DND-41 (cell line): ENCODE measurements around the gene STPG3.

Source experiments
- ATAC-seq: fragments of 200-7000 bp; cut with Tn5 transposase; 3 replicates; pipeline ENCODE4 v1.9.1; 2021; ENCODE audit warnings: low read depth; ENCODE audit not compliant: insufficient read depth
- DNase-seq: peaks from one replicate; pipeline ENCODE4 v3.0.0-alpha.2; 2020
- H2AFZ ChIP-seq: 2 replicates; pipeline ENCODE4 v1.6.0; 2012; ENCODE audit warnings: low read depth, low read length
- H3K27ac ChIP-seq: 2 replicates; pipeline ENCODE4 v1.5.1; 2012; ENCODE audit warnings: low read length, inconsistent platforms
- H3K27me3 ChIP-seq: fragments of 200-600 bp; sonication (generic); 2 replicates; pipeline ENCODE4 v1.6.0; 2012; ENCODE audit warnings: low read length, mild to moderate bottlenecking, inconsistent platforms; ENCODE audit not compliant: insufficient read depth, poor library complexity
- H3K36me3 ChIP-seq: 2 replicates; pipeline ENCODE4 v1.5.1; 2012; ENCODE audit warnings: low read length, inconsistent platforms; ENCODE audit not compliant: insufficient read depth
- H3K4me1 ChIP-seq: 2 replicates; pipeline ENCODE4 v1.5.1; 2012; ENCODE audit warnings: mild to moderate bottlenecking, low read length; ENCODE audit not compliant: insufficient read depth
- H3K4me2 ChIP-seq: 2 replicates; pipeline ENCODE4 v1.6.0; 2012; ENCODE audit warnings: mild to moderate bottlenecking, moderate library complexity, low read length, inconsistent platforms; ENCODE audit not compliant: insufficient read depth
- H3K4me3 ChIP-seq, 2 experiments: fragments of 200-600 bp in 1 of 2; shearing (Covaris generic) in 1 of 2; 2 replicates each; pipeline ENCODE4 v1.5.1; 2012 to 2016; ENCODE audit warnings: inconsistent platforms in 2 of 2, low read length in 2 of 2, mild to moderate bottlenecking in 2 of 2, low read depth in 1 of 2, moderate library complexity in 1 of 2
- H3K79me2 ChIP-seq: 2 replicates; pipeline ENCODE4 v1.6.0; 2012; ENCODE audit warnings: low read length, inconsistent platforms; ENCODE audit not compliant: insufficient read depth
- H3K9ac ChIP-seq: 2 replicates; pipeline ENCODE4 v1.6.0; 2012; ENCODE audit warnings: low read depth, mild to moderate bottlenecking, inconsistent platforms, low read length, moderate library complexity
- H3K9me3 ChIP-seq: 2 replicates; pipeline ENCODE4 v1.5.1; 2012; ENCODE audit warnings: low read length, moderate library complexity, mild to moderate bottlenecking, inconsistent platforms; ENCODE audit not compliant: insufficient read depth, severe bottlenecking
- H4K20me1 ChIP-seq: 2 replicates; pipeline ENCODE4 v1.6.0; 2012; ENCODE audit warnings: low read length; ENCODE audit not compliant: insufficient read depth
- EZH2 ChIP-seq: IDR thresholded peaks from 3 replicates; pipeline ENCODE4 v1.6.1; 2012; ENCODE audit warnings: borderline replicate concordance, low read depth, mild to moderate bottlenecking, moderate library complexity, low read length, inconsistent platforms; ENCODE audit not compliant: severe bottlenecking
- TF ChIP-seq, protein P1 (sequence below): IDR thresholded peaks from 2 replicates; pipeline ENCODE4 v1.5.1; 2012; ENCODE audit warnings: borderline replicate concordance, low read length, moderate library complexity, mild to moderate bottlenecking; ENCODE audit not compliant: poor library complexity, severe bottlenecking; ENCODE audit errors: extremely low read depth

Gene STPG3

DNA sequence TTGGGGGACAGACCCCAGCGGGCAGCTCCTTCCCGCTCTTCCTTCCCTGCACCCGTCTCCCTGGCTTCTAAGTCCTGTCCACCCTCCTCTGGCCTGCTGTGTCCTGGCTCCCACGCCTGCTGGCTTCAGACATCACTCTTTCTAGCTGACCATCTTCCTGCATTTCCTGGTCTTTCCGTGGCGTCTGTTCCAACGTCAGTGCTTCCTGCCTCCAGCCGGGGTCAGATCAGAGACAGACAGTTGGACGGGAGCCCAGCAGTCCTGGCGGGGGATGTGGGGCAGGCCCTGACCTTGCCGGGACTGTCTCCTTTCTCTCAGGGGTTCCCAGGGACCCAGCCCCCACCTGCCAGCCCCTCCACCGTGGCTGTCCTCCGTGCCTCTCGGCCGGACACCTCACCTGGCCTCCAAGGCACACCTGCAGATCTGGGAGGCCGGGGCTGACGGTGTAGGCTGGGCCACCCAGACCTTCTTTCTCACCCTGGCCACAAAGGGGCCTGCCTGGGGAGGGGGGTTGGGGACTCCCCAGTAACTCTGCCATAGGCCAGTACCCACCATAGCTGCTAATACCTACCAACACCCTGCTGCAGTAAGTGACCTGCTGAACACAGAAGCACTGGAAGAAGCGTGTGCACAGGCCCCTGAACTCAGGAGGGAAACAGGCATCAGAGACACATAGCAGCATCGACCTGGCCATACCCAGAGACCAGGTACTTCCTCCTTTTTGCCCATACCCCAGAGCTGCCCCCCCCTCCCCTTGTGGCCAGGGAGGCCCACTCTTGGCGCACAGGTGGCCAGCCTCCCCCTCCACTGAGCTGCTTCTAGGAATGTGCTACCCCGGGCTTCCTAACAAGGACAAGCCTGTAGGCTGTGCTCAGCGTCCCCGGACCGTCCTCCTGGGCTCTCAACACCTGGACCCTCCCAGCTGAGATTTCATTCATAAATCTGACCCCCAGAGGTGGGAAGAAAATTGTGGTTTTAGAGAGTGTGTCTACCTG, 45.9 kb downstream of the STPG3 start:
- ATAC-seq = no peak
- no peak overlapping the region for H3K4me2 ChIP-seq
- H3K27ac ChIP-seq = no peak overlapping the region
- H3K36me3 ChIP-seq = no peaks in the 10 kb centered on the region
- no peaks in the 10 kb centered on the region for H4K20me1 ChIP-seq
- H3K9me3 ChIP-seq = no peaks in the 10 kb centered on the region
- TF ChIP-seq, protein P1, sequence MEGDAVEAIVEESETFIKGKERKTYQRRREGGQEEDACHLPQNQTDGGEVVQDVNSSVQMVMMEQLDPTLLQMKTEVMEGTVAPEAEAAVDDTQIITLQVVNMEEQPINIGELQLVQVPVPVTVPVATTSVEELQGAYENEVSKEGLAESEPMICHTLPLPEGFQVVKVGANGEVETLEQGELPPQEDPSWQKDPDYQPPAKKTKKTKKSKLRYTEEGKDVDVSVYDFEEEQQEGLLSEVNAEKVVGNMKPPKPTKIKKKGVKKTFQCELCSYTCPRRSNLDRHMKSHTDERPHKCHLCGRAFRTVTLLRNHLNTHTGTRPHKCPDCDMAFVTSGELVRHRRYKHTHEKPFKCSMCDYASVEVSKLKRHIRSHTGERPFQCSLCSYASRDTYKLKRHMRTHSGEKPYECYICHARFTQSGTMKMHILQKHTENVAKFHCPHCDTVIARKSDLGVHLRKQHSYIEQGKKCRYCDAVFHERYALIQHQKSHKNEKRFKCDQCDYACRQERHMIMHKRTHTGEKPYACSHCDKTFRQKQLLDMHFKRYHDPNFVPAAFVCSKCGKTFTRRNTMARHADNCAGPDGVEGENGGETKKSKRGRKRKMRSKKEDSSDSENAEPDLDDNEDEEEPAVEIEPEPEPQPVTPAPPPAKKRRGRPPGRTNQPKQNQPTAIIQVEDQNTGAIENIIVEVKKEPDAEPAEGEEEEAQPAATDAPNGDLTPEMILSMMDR = no peak
- no peak for TF ChIP-seq EZH2
- H3K79me2 ChIP-seq = no peaks in the 10 kb centered on the region
- no peak overlapping the region for H3K4me3 ChIP-seq
- no peak overlapping the region for H3K9ac ChIP-seq
- DNase-seq = no peak
- H2AFZ ChIP-seq = no peak overlapping the region
- no peaks in the 10 kb centered on the region for H3K4me1 ChIP-seq
- H3K27me3 ChIP-seq = no peaks in the 10 kb centered on the region

DNA sequence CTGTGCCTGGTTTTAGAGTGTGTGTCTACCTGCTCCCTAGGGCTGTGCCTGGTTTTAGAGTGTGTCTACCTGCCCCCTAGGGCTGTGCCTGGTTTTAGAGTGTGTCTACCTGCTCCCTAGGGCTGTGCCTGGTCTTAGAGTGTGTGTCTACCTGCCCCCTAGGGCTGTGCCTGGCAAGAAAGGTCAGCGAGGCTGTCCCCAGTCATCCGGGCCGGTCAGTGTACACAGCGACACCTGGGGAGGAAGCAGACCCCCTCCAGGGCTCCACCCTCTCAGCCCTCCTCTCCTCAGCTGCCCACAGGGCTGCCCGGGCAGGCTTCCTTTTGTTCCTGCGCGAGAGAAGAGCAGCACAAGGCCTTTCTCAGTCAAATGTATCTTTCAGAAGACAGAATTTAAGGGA, 46.9 kb downstream of the STPG3 start:
- Histone ChIP-seq H2AFZ (no peak overlapping the region), H3K9me3 (no peaks in the 10 kb centered on the region), H3K4me1 (no peaks in the 10 kb centered on the region), H3K36me3 (no peaks in the 10 kb centered on the region), H3K4me3 (no peak overlapping the region), H3K27me3 (no peaks in the 10 kb centered on the region), H4K20me1 (no peaks in the 10 kb centered on the region), H3K27ac (no peak overlapping the region), H3K4me2 (no peak overlapping the region), H3K79me2 (no peaks in the 10 kb centered on the region), H3K9ac (no peak overlapping the region)
- TF ChIP-seq EZH2 = no peak
- DNase-seq = no peak
- ATAC-seq = no peak

DNA sequence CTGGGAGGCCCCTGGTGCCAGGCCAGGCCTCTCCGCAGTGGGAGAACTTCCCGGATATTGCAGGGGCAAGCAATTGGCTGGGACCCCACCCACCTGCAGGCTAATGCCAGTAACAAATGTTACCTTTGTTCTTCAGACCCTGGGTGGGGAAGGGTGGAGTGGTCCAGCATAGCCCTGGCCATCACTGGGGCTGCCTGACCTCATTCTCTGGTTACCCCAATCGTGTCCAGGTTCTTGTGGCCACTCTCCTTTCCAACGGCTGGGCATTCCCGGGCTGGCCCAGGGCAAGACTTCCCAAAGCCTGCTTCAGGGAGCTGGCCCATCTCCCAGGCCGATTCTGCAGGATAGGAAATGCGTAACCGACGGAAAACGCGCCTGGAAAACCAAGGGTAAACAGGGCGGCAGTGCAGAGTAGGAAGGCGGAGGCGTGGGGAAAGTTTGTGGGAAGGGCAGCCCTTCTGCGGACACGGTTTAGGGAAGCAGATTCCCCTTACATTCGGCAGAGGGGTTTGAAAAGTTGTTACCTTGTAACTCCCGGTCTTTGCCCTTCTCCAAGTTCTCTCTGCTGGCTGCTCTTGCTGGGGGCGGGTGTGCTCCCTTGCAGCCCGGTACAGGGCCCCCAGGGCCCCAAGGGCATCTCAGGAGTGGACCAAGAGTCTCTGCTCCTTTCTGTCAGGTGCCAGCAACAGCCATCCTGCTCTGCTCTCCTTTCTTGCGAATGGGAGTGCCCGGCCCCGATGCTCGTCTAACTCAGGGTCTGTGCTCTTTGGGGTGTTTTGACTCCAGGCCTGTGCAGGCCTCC, 47.5 kb downstream of the STPG3 start:
- Histone ChIP-seq H3K79me2 (no peaks in the 10 kb centered on the region), H3K4me3 (no peak overlapping the region), H3K9me3 (no peaks in the 10 kb centered on the region), H3K4me2 (no peak overlapping the region), H4K20me1 (no peaks in the 10 kb centered on the region), H3K36me3 (no peaks in the 10 kb centered on the region), H3K9ac (no peak overlapping the region), H2AFZ (no peak overlapping the region), H3K27me3 (no peaks in the 10 kb centered on the region), H3K4me1 (no peaks in the 10 kb centered on the region), H3K27ac (no peak overlapping the region)
- DNase-seq = no peak
- TF ChIP-seq, protein P1 = no peak
- TF ChIP-seq EZH2 = no peak
- no peak for ATAC-seq

DNA sequence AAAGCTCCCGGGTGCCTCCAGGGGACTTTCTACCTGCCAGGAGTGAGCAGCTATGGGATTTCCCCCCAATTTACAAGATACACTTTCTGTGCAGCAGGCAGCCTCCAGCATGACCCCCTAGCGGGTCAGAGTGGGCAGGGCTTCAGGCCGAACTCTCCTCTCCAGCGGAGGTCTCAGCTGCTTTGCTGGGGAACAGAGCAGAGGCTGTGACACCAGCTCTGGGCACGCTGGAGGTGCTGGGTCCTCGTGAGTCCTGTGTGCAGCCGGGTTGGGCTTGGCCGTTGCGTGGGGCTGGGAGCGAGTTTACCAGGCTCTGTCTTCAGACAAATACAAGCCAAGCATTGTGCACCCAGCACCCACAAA, 48.1 kb downstream of the STPG3 start:
- no peaks in the 10 kb centered on the region for H4K20me1 ChIP-seq
- H3K9me3 ChIP-seq = no peaks in the 10 kb centered on the region
- no peaks in the 10 kb centered on the region for H3K4me1 ChIP-seq
- H3K4me3 ChIP-seq = no peak overlapping the region
- no peaks in the 10 kb centered on the region for H3K36me3 ChIP-seq
- DNase-seq = no peak
- no peak overlapping the region for H3K4me2 ChIP-seq
- no peak for TF ChIP-seq EZH2
- TF ChIP-seq, protein P1 = no peak
- no peak for ATAC-seq
- H3K27ac ChIP-seq = no peak overlapping the region
- no peaks in the 10 kb centered on the region for H3K79me2 ChIP-seq
- H3K27me3 ChIP-seq = no peaks in the 10 kb centered on the region
- no peak overlapping the region for H2AFZ ChIP-seq
- no peak overlapping the region for H3K9ac ChIP-seq
